ENCODE results near the gene HDHD2. TPM values are rescaled to one million over a fixed set of nuclear protein-coding genes. Genes with fewer than 3 reads are reported as not detected.
"Not testable (repeated sequence)": the region's sequence is repeated elsewhere in the genome, so short reads cannot be mapped to it uniquely, and the experiment has no call there.

HDHD2 gene
- total and polyA plus RNA-seq, 10 donors, result 19.7 to 39.6 (median 30.2) TPM

DNA sequence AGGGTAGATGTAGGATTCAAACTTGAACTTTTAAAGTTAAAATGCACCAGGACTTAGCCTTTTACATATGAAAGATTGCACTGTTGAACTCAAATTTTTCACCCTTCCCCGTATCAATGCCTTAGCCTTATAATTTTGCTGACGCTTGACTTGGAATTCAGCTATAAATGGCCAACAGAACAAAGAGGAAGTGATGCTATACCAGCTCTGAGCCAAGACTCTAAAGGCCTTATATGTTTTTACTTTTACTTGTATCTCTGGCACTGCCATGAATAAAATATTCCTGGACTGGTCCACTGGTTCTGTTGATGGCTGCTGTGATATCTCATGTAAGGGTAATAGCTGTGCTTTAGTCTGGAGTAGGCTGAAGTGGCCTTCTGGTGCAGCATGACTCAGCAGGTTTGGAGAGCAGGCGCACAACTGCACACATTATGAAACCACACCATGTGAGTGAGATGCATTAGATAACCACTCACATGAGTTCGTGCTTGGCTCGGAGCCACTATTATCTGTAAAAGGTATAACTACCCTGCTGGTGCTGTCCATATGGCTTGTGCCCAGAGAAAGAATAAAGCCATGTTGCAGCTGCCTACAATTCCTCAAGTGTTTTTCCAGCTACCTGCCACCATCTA is 34.2 kb upstream of the HDHD2 start:
- H3K4me1 ChIP-seq, result no peaks in the 10 kb centered on the region
- H3K9me3 ChIP-seq, result peaks cover 4 to 28% (median 17%) of the 10 kb centered on the region in 8 donors
- H3K27me3 ChIP-seq (replicated peaks in 1 of 7), result peaks cover 0 to 8% (median 3%) of the 10 kb centered on the region in 7 donors
- WGBS, 5 donors, result 69 to 93% (median 73%) methylated on average over 5 of the region's 5 CpGs
- no peak for DNase-seq
- intact Hi-C loops (cut with DNase I; ENCODE audit: low total_unique reads), result no loop called here
- H3K36me3 ChIP-seq, result no peaks in the 10 kb centered on the region
- TF ChIP-seq, protein P1, sequence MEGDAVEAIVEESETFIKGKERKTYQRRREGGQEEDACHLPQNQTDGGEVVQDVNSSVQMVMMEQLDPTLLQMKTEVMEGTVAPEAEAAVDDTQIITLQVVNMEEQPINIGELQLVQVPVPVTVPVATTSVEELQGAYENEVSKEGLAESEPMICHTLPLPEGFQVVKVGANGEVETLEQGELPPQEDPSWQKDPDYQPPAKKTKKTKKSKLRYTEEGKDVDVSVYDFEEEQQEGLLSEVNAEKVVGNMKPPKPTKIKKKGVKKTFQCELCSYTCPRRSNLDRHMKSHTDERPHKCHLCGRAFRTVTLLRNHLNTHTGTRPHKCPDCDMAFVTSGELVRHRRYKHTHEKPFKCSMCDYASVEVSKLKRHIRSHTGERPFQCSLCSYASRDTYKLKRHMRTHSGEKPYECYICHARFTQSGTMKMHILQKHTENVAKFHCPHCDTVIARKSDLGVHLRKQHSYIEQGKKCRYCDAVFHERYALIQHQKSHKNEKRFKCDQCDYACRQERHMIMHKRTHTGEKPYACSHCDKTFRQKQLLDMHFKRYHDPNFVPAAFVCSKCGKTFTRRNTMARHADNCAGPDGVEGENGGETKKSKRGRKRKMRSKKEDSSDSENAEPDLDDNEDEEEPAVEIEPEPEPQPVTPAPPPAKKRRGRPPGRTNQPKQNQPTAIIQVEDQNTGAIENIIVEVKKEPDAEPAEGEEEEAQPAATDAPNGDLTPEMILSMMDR (IDR thresholded peaks at IDR 0.05 in 8 of 11, conservative IDR thresholded peaks at IDR 0.05 in 3 of 11), result no peak
- no peak for TF ChIP-seq POLR2A (IDR thresholded peaks at IDR 0.05)
- no peak overlapping the region for H3K27ac ChIP-seq
- no peak overlapping the region for H3K4me3 ChIP-seq

DNA sequence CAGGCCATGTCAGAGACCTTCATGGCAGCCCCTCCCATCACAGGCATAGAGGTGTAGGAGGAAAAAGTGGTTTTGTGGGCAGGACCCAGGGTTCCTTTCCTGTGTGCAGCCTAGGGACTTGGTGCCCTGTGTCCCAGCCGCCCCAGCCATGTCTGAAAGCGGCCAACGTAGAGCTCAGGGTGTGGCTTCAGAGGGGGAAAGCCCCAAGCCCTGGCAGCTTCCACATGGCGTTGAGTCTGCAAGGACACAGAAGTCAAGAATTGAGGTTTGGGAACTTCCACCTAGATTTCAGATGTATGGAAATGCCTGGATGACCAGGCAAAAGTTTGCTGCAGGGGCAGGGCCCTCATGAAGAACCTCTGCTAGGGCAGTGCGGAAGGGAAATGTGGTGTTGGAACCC is 31.9 kb upstream of the HDHD2 start:
- H3K27ac ChIP-seq; DNase-seq; H3K36me3 ChIP-seq; H3K4me3 ChIP-seq; intact Hi-C loops (cut with DNase I; ENCODE audit: low total_unique reads); H3K4me1 ChIP-seq; H3K27me3 ChIP-seq (replicated peaks in 1 of 7): not testable (repeated sequence)
- 77 to 85% (median 80%) methylated on average over 5 of the region's 5 CpGs for WGBS, 5 donors
- peaks cover 4 to 28% (median 17%) of the 10 kb centered on the region in 8 donors for H3K9me3 ChIP-seq

DNA sequence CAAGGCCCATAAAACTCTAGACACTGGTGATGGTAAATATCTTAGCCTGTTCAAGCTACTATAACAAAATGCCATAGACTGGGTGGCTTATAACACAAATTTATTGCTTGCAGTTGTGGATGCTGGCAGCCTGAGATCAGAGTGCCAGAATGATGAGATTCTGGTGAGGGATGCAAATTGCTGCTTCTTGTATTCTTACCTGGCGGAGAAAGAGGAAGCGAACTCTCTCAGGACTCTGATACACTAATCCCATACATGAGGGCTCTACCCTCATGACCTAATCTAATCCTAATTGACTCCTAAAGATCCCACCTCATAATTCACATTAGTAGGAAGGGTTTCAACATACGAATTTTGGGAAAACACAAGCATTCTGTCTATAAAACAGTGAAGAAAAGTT is 30.5 kb upstream of the HDHD2 start:
- DNase-seq, result no peak
- Histone ChIP-seq H3K27ac (no peak overlapping the region), H3K4me3 (no peak overlapping the region), H3K36me3 (no peaks in the 10 kb centered on the region), H3K27me3 (replicated peaks in 1 of 7) (no peaks in the 10 kb centered on the region), H3K4me1 (peaks cover 0 to 7% (median 0%) of the 10 kb centered on the region in 6 donors), H3K9me3 (peaks cover 4 to 28% (median 17%) of the 10 kb centered on the region in 8 donors)
- WGBS, 5 donors, result 69 to 81% (median 79%) methylated on average over 3 of the region's 3 CpGs
- TF ChIP-seq POLR2A (IDR thresholded peaks at IDR 0.05) (no peak), POLR2AphosphoS5 (IDR thresholded peaks at IDR 0.05) (no peak)
- TF ChIP-seq, protein P1 (IDR thresholded peaks at IDR 0.05 in 8 of 11, conservative IDR thresholded peaks at IDR 0.05 in 3 of 11), result no peak
- intact Hi-C loops (cut with DNase I; ENCODE audit: low total_unique reads), result no loop called here

- intact Hi-C loops (cut with DNase I; ENCODE audit: low total_unique reads), result no loop called here
- H3K4me3 ChIP-seq, result no peak overlapping the region
- H3K27ac ChIP-seq, result no peak overlapping the region
- TF ChIP-seq, protein P1 (IDR thresholded peaks at IDR 0.05 in 8 of 11, conservative IDR thresholded peaks at IDR 0.05 in 3 of 11), result no peak
- TF ChIP-seq POLR2AphosphoS5 (IDR thresholded peaks at IDR 0.05), result no peak
- TF ChIP-seq POLR2A (IDR thresholded peaks at IDR 0.05), result no peak
- no peak for DNase-seq
- H3K9me3 ChIP-seq, result peaks cover 4 to 16% (median 8%) of the 10 kb centered on the region in 8 donors
- H3K36me3 ChIP-seq, result no peaks in the 10 kb centered on the region
- H3K27me3 ChIP-seq (replicated peaks in 1 of 7), result no peaks in the 10 kb centered on the region
- peaks cover 7 to 19% (median 10%) of the 10 kb centered on the region in 6 donors for H3K4me1 ChIP-seq
- 74 to 91% (median 82%) methylated on average over 4 of the region's 4 CpGs for WGBS, 5 donors
These were observed 29.2 kb upstream of the HDHD2 start for GRCh38 chr18:47179520-47179919.

Data from spleen (tissue), 11 donors.